H9 (cell line): ENCODE measurements around the gene KRTAP5-6. TPM values are rescaled to one million over a fixed set of nuclear protein-coding genes. Genes with fewer than 3 reads are reported as not detected.

Source experiments
- DNase-seq: peaks from one replicate; pipeline ENCODE4 v3.0.0-alpha.2; 2017
- H2AFZ ChIP-seq: one replicate; pipeline ENCODE4 v1.6.1; 2013; ENCODE audit warnings: mild to moderate bottlenecking, low read length, control low read depth, moderate library complexity
- H2AK5ac ChIP-seq: 2 replicates; pipeline ENCODE4 v1.6.1; 2013; ENCODE audit warnings: low read length, control low read depth, mixed read lengths; ENCODE audit not compliant: insufficient read length
- H2BK120ac ChIP-seq: one replicate; pipeline ENCODE4 v1.6.1; 2013; ENCODE audit warnings: low read depth, mild to moderate bottlenecking, low read length, control low read depth, inconsistent platforms; ENCODE audit not compliant: poor library complexity, severe bottlenecking
- H2BK12ac ChIP-seq: 2 replicates; pipeline ENCODE4 v1.6.1; 2013; ENCODE audit warnings: low read length, control low read depth, mixed read lengths, low read depth; ENCODE audit not compliant: insufficient read length
- H2BK15ac ChIP-seq: 2 replicates; pipeline ENCODE4 v1.6.1; 2013; ENCODE audit warnings: low read depth, low read length, control low read depth
- H2BK20ac ChIP-seq: one replicate; pipeline ENCODE4 v1.6.1; 2013; ENCODE audit warnings: low read depth, mild to moderate bottlenecking, low read length, control low read depth, inconsistent platforms; ENCODE audit not compliant: poor library complexity, severe bottlenecking
- H2BK5ac ChIP-seq: 2 replicates; pipeline ENCODE4 v1.6.1; 2013; ENCODE audit warnings: low read length, control low read depth, mixed read lengths; ENCODE audit not compliant: insufficient read length
- H3K14ac ChIP-seq: 2 replicates; pipeline ENCODE4 v1.6.1; 2013; ENCODE audit warnings: low read length, control low read depth; ENCODE audit not compliant: insufficient read depth
- H3K18ac ChIP-seq: 2 replicates; pipeline ENCODE4 v1.6.1; 2013; ENCODE audit warnings: low read depth, mild to moderate bottlenecking, mixed read lengths, low read length, control low read depth; ENCODE audit not compliant: insufficient read length
- H3K23ac ChIP-seq: 2 replicates; pipeline ENCODE4 v1.6.1; 2013; ENCODE audit warnings: low read length, control low read depth, mixed read lengths, low read depth; ENCODE audit not compliant: insufficient read length
- H3K23me2 ChIP-seq: 2 replicates; pipeline ENCODE4 v1.6.1; 2013; ENCODE audit warnings: low read depth, mild to moderate bottlenecking, mixed read lengths, low read length, control low read depth; ENCODE audit not compliant: insufficient read length, poor library complexity, severe bottlenecking
- H3K27ac ChIP-seq: 2 replicates; pipeline ENCODE4 v1.5.1; 2013; ENCODE audit warnings: low read length, control low read depth, mixed read lengths, low read depth; ENCODE audit not compliant: insufficient read length
- H3K27me3 ChIP-seq: 2 replicates; pipeline ENCODE4 v1.6.1; 2013; ENCODE audit warnings: low read length, control low read depth, inconsistent platforms; ENCODE audit not compliant: insufficient read depth
- H3K4ac ChIP-seq: 2 replicates; pipeline ENCODE4 v1.6.1; 2013; ENCODE audit warnings: low read depth, mild to moderate bottlenecking, control low read depth, inconsistent platforms, low read length, moderate library complexity
- H3K4me1 ChIP-seq: 2 replicates; pipeline ENCODE4 v1.6.1; 2013; ENCODE audit warnings: low read length, control low read depth, inconsistent platforms; ENCODE audit not compliant: insufficient read depth
- H3K4me2 ChIP-seq: 2 replicates; pipeline ENCODE4 v1.6.1; 2013; ENCODE audit warnings: low read length, control low read depth, mixed read lengths; ENCODE audit not compliant: insufficient read length, insufficient read depth
- H3K56ac ChIP-seq: 2 replicates; pipeline ENCODE4 v1.6.1; 2013; ENCODE audit warnings: low read depth, mild to moderate bottlenecking, mixed read lengths, low read length, control low read depth; ENCODE audit not compliant: insufficient read length
- H3K79me1 ChIP-seq: 2 replicates; pipeline ENCODE4 v1.6.1; 2013; ENCODE audit warnings: low read depth, mild to moderate bottlenecking, moderate library complexity, low read length, control low read depth, inconsistent platforms; ENCODE audit not compliant: insufficient read depth, poor library complexity, severe bottlenecking
- H3K79me2 ChIP-seq: 2 replicates; pipeline ENCODE4 v1.6.1; 2013; ENCODE audit warnings: low read length, control low read depth, inconsistent platforms; ENCODE audit not compliant: insufficient read depth
- H3K9ac ChIP-seq: 2 replicates; pipeline ENCODE4 v1.6.1; 2013; ENCODE audit warnings: low read length, control low read depth, mixed read lengths; ENCODE audit not compliant: insufficient read length; ENCODE audit errors: extremely low read depth
- H3K9me3 ChIP-seq: one replicate; pipeline ENCODE4 v1.6.1; 2013; ENCODE audit warnings: low read depth, low read length, inconsistent platforms; ENCODE audit not compliant: control insufficient read depth
- H3T11ph ChIP-seq: one replicate; pipeline ENCODE4 v1.6.1; 2013; ENCODE audit warnings: mild to moderate bottlenecking, low read length, control low read depth, inconsistent platforms
- H4K20me1 ChIP-seq: one replicate; pipeline ENCODE4 v1.6.1; 2013; ENCODE audit not compliant: control insufficient read depth, insufficient read length, insufficient read depth
- H4K5ac ChIP-seq: 2 replicates; pipeline ENCODE4 v1.6.1; 2013; ENCODE audit warnings: low read depth, mild to moderate bottlenecking, mixed read lengths, low read length, control low read depth; ENCODE audit not compliant: insufficient read length
- H4K8ac ChIP-seq: replicated peaks from 2 replicates; pipeline ENCODE4 v1.6.1; 2013; ENCODE audit warnings: low read length, control low read depth, mixed read lengths, low read depth; ENCODE audit not compliant: insufficient read length
- H4K91ac ChIP-seq: 2 replicates; pipeline ENCODE4 v1.6.1; 2013; ENCODE audit warnings: low read depth, mild to moderate bottlenecking, moderate library complexity, mixed read lengths, low read length, control low read depth; ENCODE audit not compliant: insufficient read length
- H3K27ac Mint-ChIP-seq, 3 experiments: 2 replicates in 2 of 3; 3 replicates in 1 of 3; pipeline ENCODE4 v1.8.0; 2020 to 2021; ENCODE audit warnings: mixed read lengths in 3 of 3, mild to moderate bottlenecking in 1 of 3, moderate library complexity in 1 of 3
- H3K27me3 Mint-ChIP-seq: 2 replicates; pipeline ENCODE4 v1.8.0; 2021; ENCODE audit warnings: low read depth, mild to moderate bottlenecking, moderate library complexity, mixed read lengths
- H3K36me3 Mint-ChIP-seq, 3 experiments: 2 replicates in 2 of 3; 3 replicates in 1 of 3; pipeline ENCODE4 v1.8.0; 2020 to 2021; ENCODE audit warnings: low read depth in 3 of 3, mixed read lengths in 3 of 3; ENCODE audit not compliant: insufficient read depth in 1 of 3
- H3K4me1 Mint-ChIP-seq, 2 experiments: 2 replicates each; pipeline ENCODE4 v1.8.0; 2020; ENCODE audit warnings: mixed read lengths in 2 of 2
- H3K4me3 Mint-ChIP-seq, 2 experiments: 2 replicates in 1 of 2; 3 replicates in 1 of 2; pipeline ENCODE4 v1.8.0; 2020 to 2021; ENCODE audit warnings: mild to moderate bottlenecking in 2 of 2, mixed read lengths in 2 of 2, moderate library complexity in 1 of 2
- H3K9me3 Mint-ChIP-seq, 2 experiments: 2 replicates in 1 of 2; 3 replicates in 1 of 2; pipeline ENCODE4 v1.8.0; 2020; ENCODE audit warnings: mild to moderate bottlenecking in 2 of 2, mixed read lengths in 2 of 2, moderate library complexity in 1 of 2
- WGBS: extraction: QIAGEN DNeasy Blood & Tissue Kit; methylation state at CpG from one replicate; pipeline ENCODE4 v1.1.7; 2013; ENCODE audit warnings: missing lambda C conversion rate, low lambda C conversion rate, mixed read lengths; ENCODE audit not compliant: insufficient read length; ENCODE audit errors: extremely low coverage; 5-methylcytosine and 5-hydroxymethylcytosine counted together
- total RNA-seq: library from RNA; stranded (reverse); gene quantifications from 2 replicates; pipeline ENCODE4 v1.2.1, GENCODE V29; 2021
- TF ChIP-seq, protein P1 (sequence below): fragments of 200-600 bp; sonication (generic); conservative IDR thresholded peaks from 3 replicates; pipeline ENCODE4 v1.8.0; 2021; ENCODE audit warnings: antibody characterized with exemption, mild to moderate bottlenecking

KRTAP5-6 gene
- total RNA-seq, 1 experiment from 2014 or later, result not detected

GRCh38 chr11:1728931-1729691, 32.1 kb downstream of the KRTAP5-6 start:
- TF ChIP-seq, protein P1, sequence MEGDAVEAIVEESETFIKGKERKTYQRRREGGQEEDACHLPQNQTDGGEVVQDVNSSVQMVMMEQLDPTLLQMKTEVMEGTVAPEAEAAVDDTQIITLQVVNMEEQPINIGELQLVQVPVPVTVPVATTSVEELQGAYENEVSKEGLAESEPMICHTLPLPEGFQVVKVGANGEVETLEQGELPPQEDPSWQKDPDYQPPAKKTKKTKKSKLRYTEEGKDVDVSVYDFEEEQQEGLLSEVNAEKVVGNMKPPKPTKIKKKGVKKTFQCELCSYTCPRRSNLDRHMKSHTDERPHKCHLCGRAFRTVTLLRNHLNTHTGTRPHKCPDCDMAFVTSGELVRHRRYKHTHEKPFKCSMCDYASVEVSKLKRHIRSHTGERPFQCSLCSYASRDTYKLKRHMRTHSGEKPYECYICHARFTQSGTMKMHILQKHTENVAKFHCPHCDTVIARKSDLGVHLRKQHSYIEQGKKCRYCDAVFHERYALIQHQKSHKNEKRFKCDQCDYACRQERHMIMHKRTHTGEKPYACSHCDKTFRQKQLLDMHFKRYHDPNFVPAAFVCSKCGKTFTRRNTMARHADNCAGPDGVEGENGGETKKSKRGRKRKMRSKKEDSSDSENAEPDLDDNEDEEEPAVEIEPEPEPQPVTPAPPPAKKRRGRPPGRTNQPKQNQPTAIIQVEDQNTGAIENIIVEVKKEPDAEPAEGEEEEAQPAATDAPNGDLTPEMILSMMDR, result no peak
- Histone ChIP-seq H2BK15ac (no peak overlapping the region), H3K14ac (no peak overlapping the region), H3K23me2 (no peaks in the 10 kb centered on the region), H3T11ph (no peak overlapping the region), H3K79me2 (no peaks in the 10 kb centered on the region), H3K18ac (no peak overlapping the region), H3K79me1 (no peaks in the 10 kb centered on the region), H2BK20ac (no peak overlapping the region), H3K4ac (no peak overlapping the region), H2BK120ac (no peak overlapping the region), H4K91ac (no peak overlapping the region), H4K8ac (no peak overlapping the region), H3K4me2 (no peak overlapping the region), H4K5ac (no peak overlapping the region), H2BK5ac (no peak overlapping the region), H3K56ac (no peak overlapping the region), H3K4me1 (no peaks in the 10 kb centered on the region), H3K27ac (no peak overlapping the region), H4K20me1 (no peaks in the 10 kb centered on the region), H3K9ac (no peak overlapping the region), H3K9me3 (no peaks in the 10 kb centered on the region), H2AFZ (no peak overlapping the region), H2AK5ac (no peak overlapping the region), H3K23ac (no peak overlapping the region), H2BK12ac (no peak overlapping the region), H3K27me3 (no peaks in the 10 kb centered on the region; the same call in 1 of the 2 replicates)
- Mint-ChIP-seq H3K4me1 (peaks cover 2 to 3% of the 10 kb centered on the region in 2 experiments; a peak in 2 of 4 replicates), H3K27me3 (peaks cover 85% of the 10 kb centered on the region), H3K27ac (no peak overlapping the region), H3K9me3 (peaks cover 0 to 13% of the 10 kb centered on the region in 2 experiments; a peak in 3 of 5 replicates), H3K4me3 (no peak overlapping the region), H3K36me3 (no peaks in the 10 kb centered on the region)
- WGBS, result no CpG with 5 or more reads among the region's 25 CpGs
- no peak for DNase-seq
